CD4-positive, alpha-beta T cell treated with Interleukin-17A for 4 hours (primary cell): ENCODE results near the gene S100A5.
"Not testable (repeated sequence)": the region's sequence is repeated elsewhere in the genome, so short reads cannot be mapped to it uniquely, and the experiment has no call there.

Source experiments
- DNase-seq: peaks from one replicate; pipeline ENCODE4 v3.0.0-alpha.2; 2020; ENCODE audit warnings: mixed read lengths

S100A5 gene

DNA sequence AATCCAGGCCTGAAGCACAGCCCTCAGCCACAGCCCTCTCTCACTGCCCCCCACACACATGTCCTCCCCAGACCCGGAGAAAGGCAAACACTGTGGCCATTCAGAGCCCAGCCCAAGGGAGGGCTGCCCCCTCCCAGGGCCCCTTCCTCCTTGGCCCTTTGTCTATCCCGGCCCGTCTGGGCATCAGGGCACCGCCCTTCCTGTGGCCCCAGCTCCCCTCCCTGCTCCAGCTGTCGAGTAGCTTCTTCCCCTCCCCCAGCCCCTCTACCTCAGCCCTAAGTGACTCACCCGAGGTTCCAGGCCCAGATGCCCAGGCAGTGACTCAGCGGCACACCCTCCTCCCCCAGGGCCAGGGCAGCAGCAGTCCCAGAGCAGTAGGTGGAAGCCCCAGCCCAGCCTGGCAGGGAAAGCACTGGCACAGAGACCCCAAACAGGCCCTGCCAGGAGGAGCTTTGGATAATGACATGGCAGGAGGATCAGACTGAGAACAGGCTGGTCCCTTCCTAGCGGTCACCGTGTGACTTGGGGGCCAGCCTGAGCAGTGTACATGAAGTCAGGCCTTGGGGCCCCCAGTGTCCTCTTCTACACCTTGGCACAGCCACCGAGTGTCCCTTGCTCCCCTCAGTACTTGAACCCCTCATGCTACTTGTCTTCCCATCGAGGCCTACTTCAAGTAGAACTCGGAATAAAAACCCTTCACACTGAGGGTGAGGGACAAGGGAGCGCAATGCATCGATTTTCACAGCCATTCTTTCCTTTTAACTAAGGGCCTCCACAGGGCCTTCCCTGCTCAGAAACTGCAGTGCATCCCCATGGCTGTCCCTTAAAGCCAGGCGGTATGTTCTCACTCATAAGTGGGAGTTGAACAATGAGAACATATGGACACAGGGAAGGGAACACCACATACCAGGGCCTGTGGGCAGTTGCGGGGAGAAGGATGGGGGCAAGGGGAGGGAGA, 26.0 kb upstream of the S100A5 start:
- DNase-seq = peak; percentile 94

DNA sequence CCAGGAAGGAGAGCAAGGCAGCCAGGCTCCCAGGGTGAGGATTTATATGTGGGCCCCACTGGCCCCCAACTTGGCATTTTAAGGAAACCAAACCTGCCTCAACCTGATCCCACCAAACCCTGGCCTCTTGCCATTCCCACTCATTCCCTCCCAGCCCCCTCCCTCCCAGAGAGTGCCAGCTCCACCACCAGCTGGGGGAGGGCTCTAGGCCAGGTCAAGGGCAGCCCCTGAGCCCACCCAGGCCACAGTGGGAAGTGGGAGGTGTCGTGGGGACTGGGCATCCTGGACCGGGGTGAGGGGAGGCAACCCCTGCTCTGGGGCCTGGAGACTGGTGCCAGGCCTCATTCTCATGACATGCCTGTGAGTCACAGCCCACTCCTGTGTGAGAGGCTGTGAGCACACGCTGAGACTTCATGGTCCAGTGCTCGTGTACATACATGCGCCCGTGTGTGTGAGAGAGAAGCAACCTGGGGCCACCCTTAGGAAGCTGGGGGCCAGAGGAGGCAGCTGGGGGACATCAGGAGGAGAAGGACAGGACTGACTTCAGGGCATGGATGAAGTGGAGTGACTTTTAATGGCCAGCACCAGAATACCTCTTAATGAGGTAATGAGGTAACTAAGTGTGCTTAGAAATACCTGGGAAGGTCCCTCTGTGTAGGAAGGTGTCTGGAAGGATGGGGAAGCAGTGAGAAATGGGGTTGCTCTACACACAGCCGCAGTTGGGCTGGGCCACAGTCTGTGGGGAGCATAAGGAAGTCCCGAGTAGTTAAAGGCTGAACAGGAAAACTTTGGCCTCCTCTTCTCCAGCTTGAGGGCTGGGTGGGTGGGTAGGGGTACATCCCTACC, 25.0 kb upstream of the S100A5 start, which contains the start of gene S100A2:
TSS of gene S100A2 (minus strand) at position 316 of the 846 bp plus-strand sequence. CDS start 1,967 bp downstream, outside the sequence.
- DNase-seq = peak; percentile 71

DNA sequence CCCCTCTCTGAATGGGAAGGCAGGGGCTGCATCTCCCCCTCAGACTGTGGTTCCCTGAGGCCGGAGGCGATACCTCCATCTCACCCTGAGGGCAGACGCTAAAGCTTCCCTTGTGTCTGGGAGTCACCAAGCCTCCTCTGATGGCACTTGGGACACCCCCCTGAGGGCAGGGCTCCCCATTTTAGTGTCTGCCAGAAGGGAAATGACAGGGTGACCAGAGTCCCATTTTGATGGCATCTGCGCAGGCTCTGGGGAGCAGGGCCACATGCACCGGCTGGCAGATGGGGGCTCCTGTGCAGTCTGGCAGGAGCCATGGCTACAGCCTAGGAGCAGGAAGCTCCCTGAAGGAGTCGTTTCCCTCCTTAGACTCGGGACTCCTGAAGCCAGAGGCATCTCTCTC, 23.3 kb upstream of the S100A5 start:
- no peak for DNase-seq

DNA sequence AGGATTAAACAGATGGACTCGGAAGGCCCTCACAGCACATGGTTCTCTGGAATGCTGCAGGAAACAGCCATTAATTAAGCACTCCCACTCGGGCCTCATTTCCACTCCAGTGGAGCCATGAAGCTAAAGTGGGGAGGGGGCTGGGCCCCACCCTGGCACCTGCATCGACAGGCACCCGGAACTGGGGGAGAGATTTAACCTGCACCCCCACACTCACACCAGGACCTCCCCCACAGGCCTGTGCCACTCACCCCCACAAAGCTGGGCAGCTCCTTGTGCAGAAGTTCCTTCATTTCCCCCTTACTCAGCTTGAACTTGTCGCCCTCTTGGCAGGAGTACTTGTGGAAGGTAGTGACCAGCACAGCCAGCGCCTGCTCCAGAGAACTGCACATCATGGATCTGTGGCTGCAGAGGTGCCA, 22.8 kb upstream of the S100A5 start:
- DNase-seq = no peak

DNA sequence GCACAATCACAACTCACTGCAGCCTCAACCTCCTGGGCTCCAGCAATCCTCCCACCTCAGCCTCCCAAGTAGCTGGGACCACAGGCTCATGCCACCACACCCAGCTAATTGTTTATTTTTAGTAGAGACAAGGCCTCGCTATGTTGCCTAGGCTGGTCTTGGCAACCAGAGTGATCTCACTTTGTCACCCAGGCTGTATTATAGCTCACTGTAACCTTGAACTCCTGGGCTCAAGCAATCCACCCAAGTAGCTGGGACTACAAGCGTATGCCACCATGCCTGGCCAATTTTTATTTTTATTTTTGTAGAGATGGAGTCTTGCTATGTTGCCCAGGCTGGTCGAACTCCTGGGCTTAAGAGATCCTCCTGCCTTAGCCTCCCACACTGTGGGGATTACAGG, 21.3 kb upstream of the S100A5 start:
- DNase-seq = not testable (repeated sequence)

DNA sequence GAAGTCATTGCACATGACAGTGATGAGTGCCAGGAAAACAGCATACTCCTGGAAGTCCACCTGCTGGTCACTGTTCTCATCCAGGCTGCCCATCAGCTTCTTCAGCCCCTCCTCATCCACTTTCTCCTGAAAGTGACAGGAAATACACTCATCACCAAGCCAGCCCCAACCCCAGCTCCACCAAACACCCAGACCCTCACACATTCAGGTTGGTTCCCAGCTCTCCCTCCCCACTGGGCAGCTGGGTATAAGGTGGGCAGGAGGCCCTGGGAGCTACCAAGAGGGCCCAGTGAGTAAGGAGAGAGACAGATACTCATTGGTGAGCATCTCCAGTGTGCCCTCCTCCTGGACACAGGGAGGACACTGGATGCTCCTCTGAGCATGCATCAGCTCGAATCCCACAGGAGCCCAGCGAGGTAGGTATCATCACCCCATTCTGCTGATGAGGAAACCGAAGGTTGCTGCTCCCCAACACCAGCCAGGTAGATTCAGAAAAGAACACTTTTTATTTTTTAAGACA, 20.8 kb upstream of the S100A5 start:
- no peak for DNase-seq

DNA sequence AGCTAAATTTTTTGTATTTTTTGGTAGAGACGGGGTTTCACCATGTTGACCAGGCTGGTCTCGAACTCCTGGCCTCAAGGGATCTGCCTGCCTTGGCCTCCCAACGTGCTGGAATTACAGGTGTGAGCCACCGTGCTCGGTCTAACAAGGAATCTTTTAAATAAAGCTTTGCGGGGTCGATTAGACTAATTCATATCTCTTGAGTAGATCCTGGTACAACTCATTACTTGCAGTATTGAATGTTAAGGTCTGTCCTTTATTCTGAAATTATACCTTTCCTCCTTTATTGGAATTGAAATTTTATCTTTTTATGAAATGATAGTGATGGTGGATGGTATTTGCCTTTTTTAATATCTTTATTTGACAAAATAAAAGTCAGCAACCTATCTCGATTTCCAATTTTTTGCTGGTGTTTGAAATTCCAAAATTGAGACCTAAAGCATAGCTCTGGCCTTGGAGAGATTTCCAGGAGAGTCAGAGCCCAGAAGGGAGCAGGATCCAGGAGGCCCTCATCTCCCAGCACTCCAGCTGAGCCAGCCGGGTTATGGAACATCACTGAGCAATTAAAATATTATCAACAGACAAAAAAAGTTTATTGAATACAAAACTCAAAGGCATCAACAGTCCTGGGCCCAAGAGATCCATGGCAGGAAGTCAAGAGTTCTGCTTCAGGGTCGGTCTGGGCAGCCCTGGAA, 20.2 kb upstream of the S100A5 start:
- DNase-seq = no peak

DNA sequence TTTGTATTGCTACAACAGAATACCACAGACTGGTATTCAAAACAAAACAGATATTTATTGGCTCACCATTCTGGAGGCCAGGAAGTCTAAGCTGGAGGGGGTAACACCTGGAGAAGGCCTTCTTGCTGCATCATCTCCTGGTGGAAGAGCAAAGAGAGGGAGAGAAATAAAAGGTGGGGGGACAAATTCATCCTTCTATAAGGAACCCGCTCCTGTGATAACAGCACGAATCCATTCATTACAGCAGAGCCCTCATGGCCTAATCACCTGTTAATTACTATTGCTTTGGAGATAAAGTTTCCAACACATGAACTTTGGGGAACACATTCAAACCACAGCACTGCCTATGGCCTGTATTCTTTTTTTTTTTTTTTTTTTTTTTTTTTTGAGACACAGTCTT, 19.5 kb upstream of the S100A5 start:
- no peak for DNase-seq

DNA sequence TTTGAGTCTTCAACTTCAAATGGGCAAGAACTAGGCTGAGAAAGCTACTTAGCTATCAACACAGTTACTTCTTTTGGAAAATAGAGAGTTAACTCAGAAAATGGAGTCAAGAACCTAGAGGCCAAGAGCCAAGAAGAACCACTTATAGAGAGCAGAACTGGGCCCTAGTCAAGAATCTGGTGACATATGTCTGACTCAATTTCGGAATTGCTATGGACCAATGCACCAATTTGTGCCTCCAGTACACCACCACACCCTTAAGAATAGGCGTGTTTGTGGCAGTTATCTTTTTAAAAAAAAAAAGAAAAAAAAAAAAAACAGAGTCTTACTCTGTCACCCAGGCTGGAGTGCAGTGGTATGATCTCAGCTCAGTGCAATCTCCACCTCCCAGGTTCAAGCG, 17.1 kb upstream of the S100A5 start:
- no peak for DNase-seq

DNA sequence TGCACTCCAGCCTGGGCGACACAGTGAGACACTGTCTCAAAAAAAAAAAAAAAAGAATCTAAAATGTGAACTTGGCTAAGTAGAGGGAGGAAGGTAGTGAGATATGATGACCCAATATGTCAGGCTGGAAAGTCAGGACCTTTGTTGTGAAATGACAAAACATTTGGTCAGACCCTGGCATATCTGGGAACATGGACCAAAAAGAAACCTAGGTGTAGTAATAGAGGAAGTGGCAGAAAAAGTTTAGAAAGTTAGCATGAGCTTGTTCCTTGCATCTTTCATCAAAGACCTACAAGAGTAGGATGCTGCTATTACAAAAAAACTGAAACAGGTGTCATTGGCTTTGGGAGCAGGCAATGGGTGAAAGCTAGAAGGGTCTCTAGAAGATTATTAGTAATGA, 15.6 kb upstream of the S100A5 start:
- DNase-seq = no peak

DNA sequence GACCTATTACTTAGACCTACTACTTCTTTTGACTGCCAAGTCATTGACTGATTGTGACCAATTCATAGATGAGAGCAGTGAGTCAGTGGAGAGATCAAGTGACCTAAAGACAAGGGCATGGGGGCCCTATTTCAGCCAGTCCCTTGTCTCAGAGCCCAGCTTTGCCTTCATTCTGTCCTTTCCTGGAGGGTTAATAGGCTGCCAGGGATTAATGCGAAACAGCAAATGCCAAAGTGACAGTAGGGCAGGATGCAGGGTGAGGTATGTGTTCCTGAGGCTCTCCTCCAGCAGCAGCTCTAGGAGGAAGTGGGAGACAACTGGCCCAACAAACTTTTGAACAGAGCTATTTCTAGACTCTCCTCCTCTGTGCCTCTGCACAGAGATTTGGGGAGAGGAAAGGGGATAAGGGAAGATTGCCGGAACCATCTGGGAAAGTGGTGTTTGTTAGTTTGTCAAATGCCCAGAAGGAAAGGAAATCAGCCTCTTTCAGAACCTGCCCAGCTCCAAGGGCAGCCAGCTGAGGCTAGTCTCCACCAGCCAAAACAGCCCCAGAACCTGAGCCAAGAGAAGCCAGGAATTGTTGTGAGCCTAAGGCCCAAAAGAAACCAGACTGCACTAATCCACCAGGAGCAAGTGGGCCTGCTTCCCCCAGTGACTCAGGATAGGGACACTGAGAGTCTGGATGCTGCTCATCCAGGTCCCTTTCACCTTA, 13.3 kb upstream of the S100A5 start:
- DNase-seq = no peak

DNA sequence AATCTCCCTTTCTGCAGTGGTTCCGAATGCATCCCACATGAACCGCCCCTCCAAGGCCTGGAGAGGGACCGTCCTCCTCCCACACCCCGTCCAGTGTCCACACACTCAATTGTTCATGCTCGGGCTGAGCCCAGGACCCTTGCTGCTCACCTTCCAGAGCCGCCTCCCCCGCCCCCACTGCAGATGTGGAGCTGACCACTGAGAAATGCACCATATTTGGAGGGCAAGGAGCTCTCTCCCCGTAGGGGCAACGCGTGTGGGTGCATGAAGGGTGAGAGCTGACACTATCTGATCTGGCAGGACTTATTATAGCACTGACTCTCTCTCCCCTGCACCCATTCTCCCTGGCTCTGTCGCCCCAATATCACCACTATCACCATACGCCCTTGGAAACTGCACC, 12.4 kb upstream of the S100A5 start:
- no peak for DNase-seq

DNA sequence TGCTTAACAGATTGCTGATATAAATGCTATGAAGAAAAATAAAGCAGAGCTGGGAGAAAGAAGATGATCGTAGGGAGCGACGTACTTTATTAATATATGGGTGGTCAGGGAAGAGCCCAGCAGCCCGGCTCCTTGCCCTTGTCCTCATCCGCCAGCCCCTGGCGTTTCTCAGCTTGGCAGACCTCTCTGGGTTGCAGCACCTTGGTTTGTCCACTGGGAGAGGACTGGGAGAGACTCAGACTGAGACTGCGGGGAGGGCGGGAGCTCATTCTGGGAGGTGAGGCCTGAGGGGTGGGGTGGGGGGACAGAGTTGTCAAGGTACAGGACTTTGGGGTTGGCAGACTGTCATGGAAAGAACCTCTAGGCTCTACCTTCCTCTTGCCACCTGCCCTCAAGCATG, 11.6 kb upstream of the S100A5 start:
- no peak for DNase-seq

DNA sequence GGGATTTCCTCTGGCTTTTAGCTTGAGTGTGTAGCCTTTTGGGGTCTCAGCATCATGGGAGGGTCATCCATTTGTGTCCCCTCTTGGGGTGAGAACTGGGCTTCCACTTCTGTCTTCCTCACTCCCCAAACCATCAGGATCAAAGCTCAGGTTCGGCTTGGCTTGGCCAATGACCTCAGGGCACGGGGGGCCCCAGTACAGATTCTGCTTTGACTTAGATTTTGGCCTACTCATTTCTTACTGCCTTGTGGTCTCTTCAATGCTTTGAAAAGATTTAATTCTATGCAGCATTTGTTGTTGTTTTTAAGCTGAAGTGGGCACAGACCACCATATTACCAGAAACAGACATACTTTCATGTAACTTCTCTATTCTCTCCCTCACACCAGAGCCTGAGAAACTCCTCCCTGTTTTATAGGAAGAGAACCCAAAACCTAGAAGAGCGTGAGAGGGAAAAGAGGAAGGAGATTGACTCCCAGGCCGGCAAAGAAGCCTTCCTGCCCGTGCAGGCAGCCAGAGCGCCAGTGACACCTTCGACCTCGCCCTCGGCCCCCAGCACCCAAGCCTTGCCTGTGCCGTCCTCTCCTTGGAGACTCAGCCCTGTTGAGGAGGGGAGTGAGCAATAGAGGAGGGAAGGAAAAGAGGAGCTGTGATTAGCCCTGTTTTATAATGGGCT, 10.2 kb upstream of the S100A5 start:
- no peak for DNase-seq

DNA sequence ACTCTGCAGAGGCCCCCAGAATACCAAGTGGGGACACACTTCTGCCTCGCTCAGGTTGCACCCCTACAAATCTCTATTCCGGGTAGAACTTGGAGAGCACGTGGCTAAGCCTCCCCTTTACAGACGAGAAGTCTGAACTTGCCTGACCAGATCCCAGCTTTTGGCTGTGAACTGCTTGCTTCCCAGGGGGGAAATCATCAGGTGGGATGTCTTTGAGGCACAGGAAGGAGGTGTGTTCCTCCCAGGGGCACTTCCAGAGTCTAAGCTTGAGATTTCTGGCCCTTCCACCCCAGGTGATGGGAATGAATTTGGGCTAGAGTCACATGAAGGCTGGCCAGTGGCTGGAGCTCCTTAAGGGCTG, 9.6 kb upstream of the S100A5 start:
- no peak for DNase-seq

DNA sequence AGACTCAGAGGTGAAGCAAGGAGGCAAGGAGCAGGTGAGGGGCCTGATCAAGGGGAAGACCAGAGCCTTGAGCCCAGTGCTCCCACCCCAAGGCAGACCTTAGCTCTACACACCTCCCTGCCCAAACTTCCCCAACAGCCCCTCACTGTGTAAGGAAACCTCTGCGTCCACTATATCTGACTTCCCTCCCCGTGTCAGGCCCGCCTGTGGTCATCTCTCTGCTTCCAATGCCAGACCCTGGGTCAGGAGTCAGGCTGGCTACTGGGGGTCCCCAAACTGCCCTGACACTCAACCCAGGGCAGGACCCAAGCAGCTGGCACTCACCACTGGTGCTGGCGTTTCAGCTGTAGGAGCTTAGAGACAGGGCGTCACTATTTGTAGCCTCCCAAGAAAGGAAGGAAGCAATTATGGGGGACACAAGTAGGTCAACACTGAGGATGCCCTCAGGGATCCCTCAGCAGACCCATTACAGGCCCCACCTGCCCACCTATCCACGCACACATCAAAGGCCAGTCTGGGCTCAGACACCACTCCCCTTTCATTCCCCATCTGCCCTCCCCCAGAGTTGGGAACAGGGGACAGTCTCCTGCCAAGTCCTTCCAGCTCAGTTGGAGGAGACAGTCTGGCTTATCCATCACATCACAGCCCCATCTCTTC, 9.1 kb upstream of the S100A5 start:
- DNase-seq = no peak

DNA sequence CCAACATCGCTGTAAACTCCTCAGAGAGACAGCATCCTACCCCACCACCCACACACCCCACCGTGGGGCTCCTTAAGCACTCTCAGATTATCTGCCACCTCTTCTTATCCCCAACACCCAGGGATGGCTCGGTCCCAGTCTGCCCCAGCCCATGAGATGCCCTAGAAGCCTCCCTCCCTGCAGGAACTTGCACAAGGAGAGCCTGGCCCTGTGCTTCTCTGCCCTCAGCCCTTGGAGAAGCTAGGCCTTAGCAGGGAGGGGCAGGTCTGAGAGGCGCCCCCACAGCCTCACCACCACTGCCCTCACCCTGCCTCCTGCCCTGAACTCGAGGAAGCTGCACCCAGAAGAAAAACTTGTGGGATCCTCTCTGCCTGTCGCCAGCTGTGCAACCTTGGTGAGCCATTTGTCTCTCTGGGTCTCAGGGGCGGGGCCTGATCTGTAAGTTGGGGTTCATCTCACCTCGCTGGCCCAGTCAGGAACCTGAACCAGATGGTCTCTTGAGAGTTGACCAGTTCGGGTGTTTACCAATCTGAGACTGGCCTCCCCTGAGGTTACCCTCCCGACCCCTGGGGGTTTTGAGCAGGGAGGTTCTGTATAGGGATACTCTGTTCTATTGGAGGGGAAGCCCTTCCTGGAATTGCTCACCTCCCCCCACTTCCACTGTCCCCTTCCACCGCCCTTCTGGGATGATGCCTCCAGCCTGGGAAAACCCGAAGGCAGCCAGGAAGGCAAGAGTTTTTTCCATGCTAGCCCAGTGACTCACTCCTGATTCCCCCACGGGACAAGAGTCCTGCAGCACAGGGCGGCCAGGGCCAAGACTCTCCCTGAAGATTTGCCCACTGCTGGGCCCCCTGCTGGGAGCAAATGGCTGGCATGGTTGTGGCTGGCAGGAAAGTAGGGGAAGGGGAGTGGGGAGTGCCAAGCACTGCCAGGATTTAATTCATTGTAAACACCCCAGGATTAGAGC, 8.3 kb upstream of the S100A5 start, which contains the start of gene S100A3:
TSS of gene S100A3 (minus strand) at position 537 of the 967 bp plus-strand sequence. CDS start 773 bp downstream, outside the sequence.
- no peak for DNase-seq

DNA sequence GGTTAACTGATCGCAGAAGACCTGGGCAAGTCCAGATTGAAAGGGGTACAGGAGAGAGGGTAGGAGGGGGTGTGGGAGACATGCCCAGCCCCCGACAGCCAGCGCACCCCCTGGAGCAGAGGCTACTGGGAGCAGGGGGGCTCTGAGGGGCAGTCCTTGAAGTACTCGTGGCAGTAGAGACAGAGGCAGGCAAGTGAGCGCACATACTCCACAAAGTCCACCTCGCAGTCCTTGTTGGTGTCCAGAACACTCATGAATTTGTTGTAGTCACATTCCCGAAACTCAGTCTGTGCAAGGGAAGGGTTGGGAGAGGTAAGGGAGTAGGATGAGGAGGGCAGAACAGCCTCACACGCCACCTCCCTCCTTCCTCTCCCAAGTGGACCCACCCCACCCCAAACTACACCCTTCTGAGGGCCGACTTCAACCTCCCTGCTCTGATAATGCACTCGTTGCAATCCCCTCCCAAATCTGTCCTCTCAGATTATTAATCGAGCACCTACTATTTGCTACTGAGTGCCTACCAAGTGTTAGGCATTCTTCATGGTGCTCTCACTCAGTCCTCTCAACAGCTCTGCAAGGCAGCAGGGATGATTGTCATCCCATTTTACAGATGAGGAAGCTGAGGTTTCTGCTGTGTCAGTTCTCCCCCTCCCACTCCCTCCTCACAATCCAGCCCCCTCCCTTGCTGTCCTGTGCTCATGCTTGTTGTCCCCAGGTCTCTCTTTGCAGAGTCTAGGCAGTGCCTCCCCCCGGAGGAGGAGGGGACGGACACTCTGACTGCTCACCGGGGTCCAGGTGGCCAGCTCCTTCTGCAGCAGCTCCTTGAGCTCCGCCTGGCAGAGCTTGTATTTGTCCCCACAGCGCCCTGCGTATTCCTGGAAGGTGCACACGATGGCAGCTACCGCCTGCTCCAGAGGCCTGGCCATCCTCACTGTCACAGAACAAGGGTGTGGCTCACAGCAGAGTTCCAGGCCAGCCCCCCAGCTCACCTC, 7.1 kb upstream of the S100A5 start:
- DNase-seq = no peak
